Liver (tissue), 9 donors: ENCODE measurements around the gene RNF168. TPM values are rescaled to one million over a fixed set of nuclear protein-coding genes. Genes with fewer than 3 reads are reported as not detected.
"Not testable (repeated sequence)": the region's sequence is repeated elsewhere in the genome, so short reads cannot be mapped to it uniquely, and the experiment has no call there.

ENCODE experiments used
- DNase-seq: peaks from one replicate; pipeline ENCODE4 v3.0.0-alpha.2; 2017; ENCODE audit warnings: low spot score
- H3K27ac ChIP-seq, 2 donors: one replicate each; pipeline ENCODE4 v1.7.0; 2013; ENCODE audit warnings: inconsistent platforms in 2 of 2, low read length in 2 of 2, control low read depth in 1 of 2, low read depth in 1 of 2, mild to moderate bottlenecking in 1 of 2
- H3K27me3 ChIP-seq, 4 donors: one replicate each; pipeline versions ENCODE4 v1.6.1 to v1.7.0; 2013; ENCODE audit warnings: low read length in 3 of 4, inconsistent platforms in 1 of 4, mild to moderate bottlenecking in 1 of 4, moderate library complexity in 1 of 4; ENCODE audit not compliant: control insufficient read depth in 4 of 4, insufficient read depth in 4 of 4
- H3K36me3 ChIP-seq, 4 donors: one replicate each; pipeline versions ENCODE4 v1.6.1 to v1.7.0; 2013; ENCODE audit warnings: low read length in 3 of 4, mild to moderate bottlenecking in 3 of 4, low read depth in 1 of 4, moderate library complexity in 1 of 4; ENCODE audit not compliant: control insufficient read depth in 4 of 4, insufficient read depth in 3 of 4
- H3K4me1 ChIP-seq, 4 donors: one replicate each; pipeline versions ENCODE4 v1.6.1 to v1.7.0; 2013; ENCODE audit warnings: low read length in 3 of 4, mild to moderate bottlenecking in 3 of 4, moderate library complexity in 1 of 4; ENCODE audit not compliant: control insufficient read depth in 4 of 4, insufficient read depth in 4 of 4
- H3K4me3 ChIP-seq, 3 donors: one replicate each; pipeline versions ENCODE4 v1.6.1 to v1.7.0; 2013; ENCODE audit warnings: low read length in 3 of 3, control low read depth in 1 of 3, low read depth in 1 of 3, mild to moderate bottlenecking in 1 of 3
- H3K9ac ChIP-seq, 2 donors: one replicate each; pipeline ENCODE4 v1.7.0; 2013; ENCODE audit warnings: low read length in 2 of 2, mild to moderate bottlenecking in 2 of 2, moderate library complexity in 2 of 2, control low read depth in 1 of 2, low read depth in 1 of 2
- H3K9me3 ChIP-seq, 4 donors: one replicate each; pipeline versions ENCODE4 v1.6.1 to v1.7.0; 2013; ENCODE audit warnings: low read length in 3 of 4; ENCODE audit not compliant: control insufficient read depth in 4 of 4
- ATF3 ChIP-seq: IDR thresholded peaks from 2 replicates; pipeline ENCODE4 v1.6.1; 2016; ENCODE audit warnings: antibody characterized with exemption
- FOXA1 ChIP-seq: IDR thresholded peaks from 2 replicates; pipeline ENCODE4 v1.6.1; 2016; ENCODE audit warnings: antibody characterized with exemption
- FOXA2 ChIP-seq: IDR thresholded peaks from 2 replicates; pipeline ENCODE4 v1.6.1; 2016; ENCODE audit warnings: antibody characterized with exemption
- GABPA ChIP-seq, 2 donors: IDR thresholded peaks in 1 of 2; conservative IDR thresholded peaks in 1 of 2; 2 replicates each; pipeline ENCODE4 v1.6.1; 2016; ENCODE audit warnings: antibody characterized with exemption in 2 of 2, mild to moderate bottlenecking in 1 of 2, moderate library complexity in 1 of 2
- HNF4A ChIP-seq, 2 donors: conservative IDR thresholded peaks; 2 replicates each; pipeline ENCODE4 v1.6.1; 2016; ENCODE audit warnings: antibody characterized with exemption in 2 of 2, mild to moderate bottlenecking in 2 of 2
- HNF4G ChIP-seq: IDR thresholded peaks from 2 replicates; pipeline ENCODE4 v1.6.1; 2016; ENCODE audit warnings: antibody characterized with exemption
- NR2F2 ChIP-seq: IDR thresholded peaks from 2 replicates; pipeline ENCODE4 v1.6.1; 2016; ENCODE audit warnings: antibody characterized with exemption
- RAD21 ChIP-seq, 2 donors: IDR thresholded peaks; 2 replicates each; pipeline ENCODE4 v1.6.1; 2016; ENCODE audit warnings: antibody characterized with exemption in 2 of 2, mild to moderate bottlenecking in 2 of 2
- SP1 ChIP-seq: IDR thresholded peaks from 2 replicates; pipeline ENCODE4 v1.6.1; 2018; ENCODE audit warnings: antibody characterized with exemption, mild to moderate bottlenecking
- TAF1 ChIP-seq: conservative IDR thresholded peaks from 2 replicates; pipeline ENCODE4 v1.6.1; 2016; ENCODE audit warnings: antibody characterized with exemption, mild to moderate bottlenecking
- YY1 ChIP-seq: IDR thresholded peaks from 2 replicates; pipeline ENCODE4 v1.6.1; 2016; ENCODE audit warnings: antibody characterized with exemption, mild to moderate bottlenecking
- WGBS: extraction: QIAGEN DNeasy Blood & Tissue Kit; methylation state at CpG from one replicate; pipeline ENCODE4 v1.1.7; 2013; 5-methylcytosine and 5-hydroxymethylcytosine counted together
- polyA plus RNA-seq, 2 donors: library from polyadenylated mRNA; stranded (reverse) in 1 of 2; unstranded in 1 of 2; fragments of 200-250 nt in 1 of 2; fragments of >200 nt in 1 of 2; fragmentation: Nextera tagmentation in 1 of 2; extraction: Ambion mirVana in 1 of 2; gene quantifications; one replicate each; pipeline versions ENCODE4 v1.2.1 to v1.2.3, GENCODE V29; 2013 to 2015
- total RNA-seq, 2 donors: library from RNA; depleted of rRNA; stranded (reverse); fragments of >200 nt; gene quantifications; one replicate each; pipeline ENCODE4 v1.2.3, GENCODE V29; 2014
- TF ChIP-seq, protein P1 (sequence below): fragments of 150-350 bp; IDR thresholded peaks from 2 replicates; pipeline ENCODE4 v1.5.1; 2017; ENCODE audit warnings: improper control_type of control experiment, low read depth, low read length; ENCODE audit not compliant: missing input control
- TF ChIP-seq, protein P2 (sequence below): IDR thresholded peaks from 2 replicates; pipeline ENCODE4 v1.6.1; 2016; ENCODE audit warnings: antibody characterized with exemption
- donor health status: healthy.
- donor health status: healthy.
- donor health status: healthy.
- donor health status: healthy.
- donor health status: healthy.

RNF168 gene
- total and polyA plus RNA-seq, 4 donors = 3.4 to 10.0 (median 7.3) TPM

DNA sequence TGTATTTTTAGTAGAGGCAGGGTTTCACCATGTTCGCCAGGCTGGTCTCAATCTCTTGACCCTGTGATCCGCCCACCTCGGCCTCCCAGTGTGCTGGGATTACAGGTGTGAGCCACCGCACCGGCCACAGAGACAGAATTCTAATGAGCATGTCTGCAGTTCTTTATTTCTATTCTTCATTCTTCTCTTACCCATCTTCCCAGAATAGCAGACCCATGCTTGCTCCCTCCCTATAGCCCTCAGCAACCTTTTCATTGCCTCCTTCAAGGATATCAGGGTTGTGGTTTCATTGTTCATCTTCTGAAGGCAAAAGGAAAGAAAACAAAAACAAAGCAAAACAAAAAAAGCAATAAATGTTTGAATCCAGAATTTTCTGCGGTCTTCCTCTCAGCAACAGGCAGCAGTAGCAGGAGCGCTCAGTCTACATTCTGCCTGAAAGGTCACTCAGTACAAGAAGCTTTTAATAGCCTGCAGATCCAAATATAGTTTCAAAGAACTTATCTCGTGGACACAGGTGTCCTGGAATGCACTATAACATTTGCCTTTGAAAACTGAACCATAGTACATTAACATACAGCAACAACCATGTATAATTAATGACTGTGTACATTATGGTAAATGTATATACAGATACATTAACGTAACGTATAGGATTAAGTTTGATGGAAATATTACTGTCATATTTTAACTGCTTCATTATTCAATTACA is 11.5 kb upstream of the RNF168 start, which contains the start of gene SMCO1:
Gene SMCO1, minus strand, starts transcription at position 434 of the 709 bp plus-strand sequence. Its CDS starts 137 bp downstream, at position 297.
- no peak for DNase-seq
- Histone ChIP-seq H3K36me3 (no peaks in the 10 kb centered on the region), H3K4me1 (no peaks in the 10 kb centered on the region), H3K27ac (no peak within 1 kb of the TSS), H3K9ac (no peak within 1 kb of the TSS), H3K4me3 (no peak within 1 kb of the TSS), H3K27me3 (no peaks in the 10 kb centered on the region), H3K9me3 (peaks cover 8 to 24% (median 19%) of the 10 kb centered on the region in 4 donors)
- TF ChIP-seq FOXA2 = no peak
- WGBS = 94% methylated on average over 10 of the region's 10 CpGs

- no peaks in the 10 kb centered on the region for H3K27me3 ChIP-seq
- no peaks in the 10 kb centered on the region for H3K4me1 ChIP-seq
- peaks cover 3 to 17% (median 12%) of the 10 kb centered on the region in 4 donors for H3K9me3 ChIP-seq
- H3K36me3 ChIP-seq = no peaks in the 10 kb centered on the region
- no peak overlapping the region for H3K27ac ChIP-seq
- H3K9ac ChIP-seq = no peak overlapping the region
- no peak overlapping the region for H3K4me3 ChIP-seq
- 100% methylated on average over 1 of the region's 1 CpG for WGBS
- TF ChIP-seq GABPA (IDR thresholded peaks at IDR 0.05 in 1 of 2, conservative IDR thresholded peaks at IDR 0.05 in 1 of 2) (no peak), YY1 (no peak)
- DNase-seq = no peak
Measured at GRCh38 chr3:196514350-196514716, 10.8 kb upstream of the RNF168 start.

GRCh38 chr3:196513697-196514349 is 10.3 kb upstream of the RNF168 start:
- DNase-seq = no peak
- TF ChIP-seq YY1 (no peak), HNF4G (no peak), GABPA (IDR thresholded peaks at IDR 0.05 in 1 of 2, conservative IDR thresholded peaks at IDR 0.05 in 1 of 2) (no peak), NR2F2 (no peak), SP1 (no peak), TAF1 (no peak), HNF4A (conservative IDR thresholded peaks at IDR 0.05) (no peak), ATF3 (no peak), FOXA1 (no peak), RAD21 (IDR thresholded peaks at IDR 0.05) (no peak)
- TF ChIP-seq, protein P1, sequence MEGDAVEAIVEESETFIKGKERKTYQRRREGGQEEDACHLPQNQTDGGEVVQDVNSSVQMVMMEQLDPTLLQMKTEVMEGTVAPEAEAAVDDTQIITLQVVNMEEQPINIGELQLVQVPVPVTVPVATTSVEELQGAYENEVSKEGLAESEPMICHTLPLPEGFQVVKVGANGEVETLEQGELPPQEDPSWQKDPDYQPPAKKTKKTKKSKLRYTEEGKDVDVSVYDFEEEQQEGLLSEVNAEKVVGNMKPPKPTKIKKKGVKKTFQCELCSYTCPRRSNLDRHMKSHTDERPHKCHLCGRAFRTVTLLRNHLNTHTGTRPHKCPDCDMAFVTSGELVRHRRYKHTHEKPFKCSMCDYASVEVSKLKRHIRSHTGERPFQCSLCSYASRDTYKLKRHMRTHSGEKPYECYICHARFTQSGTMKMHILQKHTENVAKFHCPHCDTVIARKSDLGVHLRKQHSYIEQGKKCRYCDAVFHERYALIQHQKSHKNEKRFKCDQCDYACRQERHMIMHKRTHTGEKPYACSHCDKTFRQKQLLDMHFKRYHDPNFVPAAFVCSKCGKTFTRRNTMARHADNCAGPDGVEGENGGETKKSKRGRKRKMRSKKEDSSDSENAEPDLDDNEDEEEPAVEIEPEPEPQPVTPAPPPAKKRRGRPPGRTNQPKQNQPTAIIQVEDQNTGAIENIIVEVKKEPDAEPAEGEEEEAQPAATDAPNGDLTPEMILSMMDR = no peak
- TF ChIP-seq, protein P2, sequence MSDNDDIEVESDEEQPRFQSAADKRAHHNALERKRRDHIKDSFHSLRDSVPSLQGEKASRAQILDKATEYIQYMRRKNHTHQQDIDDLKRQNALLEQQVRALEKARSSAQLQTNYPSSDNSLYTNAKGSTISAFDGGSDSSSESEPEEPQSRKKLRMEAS = no peak
- WGBS = 86% methylated on average over 8 of the region's 8 CpGs
- no peaks in the 10 kb centered on the region for H3K27me3 ChIP-seq
- H3K9ac ChIP-seq = no peak overlapping the region
- no peak overlapping the region for H3K4me3 ChIP-seq
- H3K36me3 ChIP-seq = no peaks in the 10 kb centered on the region
- no peak overlapping the region for H3K27ac ChIP-seq
- H3K4me1 ChIP-seq = no peaks in the 10 kb centered on the region
- peaks cover 0 to 12% (median 8%) of the 10 kb centered on the region in 4 donors for H3K9me3 ChIP-seq

GRCh38 chr3:196511646-196512425 is 8.3 kb upstream of the RNF168 start:
- not testable (repeated sequence) for H3K27ac ChIP-seq, H3K9ac ChIP-seq, H3K4me1 ChIP-seq, H3K36me3 ChIP-seq, H3K4me3 ChIP-seq, H3K9me3 ChIP-seq, H3K27me3 ChIP-seq, DNase-seq
- WGBS = 91% methylated on average over 15 of the region's 15 CpGs

- DNase-seq, H3K4me3 ChIP-seq, H3K36me3 ChIP-seq, H3K4me1 ChIP-seq, H3K9me3 ChIP-seq, H3K27me3 ChIP-seq, H3K27ac ChIP-seq, H3K9ac ChIP-seq: not testable (repeated sequence)
- WGBS = 98% methylated on average over 1 of the region's 1 CpG
Measured at GRCh38 chr3:196511108-196511507, 7.5 kb upstream of the RNF168 start.
